Natural killer cell (primary cell): Measurements from ENCODE around the gene BCL11B. TPM values are rescaled to one million over a fixed set of nuclear protein-coding genes. Genes with fewer than 3 reads are reported as not detected.

ENCODE experiments used
- ATAC-seq, 3 donors: fragments of 150-1000 bp in 2 of 3; fragments of 200-7000 bp in 1 of 3; cut with Tn5 transposase; 1 replicate in 1 of 3; 2 replicates in 2 of 3; pipeline ENCODE4 v1.10.0; 2021; ENCODE audit warnings: mild to moderate bottlenecking in 2 of 3, moderate library complexity in 2 of 3
- DNase-seq, 2 donors: peaks; one replicate each; pipeline versions ENCODE4 v3.0.0 to v3.0.0-alpha.2; 2013 to 2021; ENCODE audit warnings: mixed read lengths in 1 of 2
- H3K27ac ChIP-seq: one replicate; pipeline ENCODE4 v1.5.1; 2013; ENCODE audit warnings: mild to moderate bottlenecking, low read length
- H3K27me3 ChIP-seq: one replicate; pipeline ENCODE4 v1.6.1; 2013; ENCODE audit warnings: low read length; ENCODE audit not compliant: control insufficient read depth, insufficient read depth
- H3K36me3 ChIP-seq: one replicate; pipeline ENCODE4 v1.6.1; 2013; ENCODE audit warnings: low read length; ENCODE audit not compliant: control insufficient read depth, insufficient read depth
- H3K4me1 ChIP-seq: one replicate; pipeline ENCODE4 v1.6.1; 2013; ENCODE audit warnings: low read length; ENCODE audit not compliant: control insufficient read depth, insufficient read depth
- H3K4me3 ChIP-seq: one replicate; pipeline ENCODE4 v1.5.1; 2013; ENCODE audit warnings: low read length
- H3K9me3 ChIP-seq: one replicate; pipeline ENCODE4 v1.6.1; 2013; ENCODE audit warnings: low read length; ENCODE audit not compliant: control insufficient read depth, insufficient read depth
- H3K27ac Mint-ChIP-seq, 2 donors: one replicate each; pipeline ENCODE4 v1.8.0; 2022; ENCODE audit warnings: mild to moderate bottlenecking in 2 of 2, mixed read lengths in 2 of 2, moderate library complexity in 1 of 2
- H3K27me3 Mint-ChIP-seq, 2 donors: one replicate each; pipeline ENCODE4 v1.8.0; 2022; ENCODE audit warnings: low read depth in 2 of 2, mixed read lengths in 2 of 2
- H3K36me3 Mint-ChIP-seq: one replicate; pipeline ENCODE4 v1.8.0; 2022; ENCODE audit warnings: mixed read lengths
- H3K4me1 Mint-ChIP-seq, 2 donors: one replicate each; pipeline ENCODE4 v1.8.0; 2022; ENCODE audit warnings: mixed read lengths in 2 of 2
- H3K4me3 Mint-ChIP-seq: one replicate; pipeline ENCODE4 v1.8.0; 2022; ENCODE audit warnings: mild to moderate bottlenecking, moderate library complexity, mixed read lengths
- H3K9me3 Mint-ChIP-seq, 2 donors: one replicate each; pipeline ENCODE4 v1.8.0; 2022; ENCODE audit warnings: mixed read lengths in 2 of 2
- CTCF ChIP-seq: fragments of 200-600 bp; IDR thresholded peaks from one replicate; pipeline ENCODE4 v1.8.0; 2022; ENCODE audit warnings: antibody characterized with exemption
- WGBS: methylation state at CpG from one replicate; pipeline ENCODE4 v1.1.7; 2013; ENCODE audit warnings: missing lambda C conversion rate; ENCODE audit not compliant: insufficient coverage; 5-methylcytosine and 5-hydroxymethylcytosine counted together
- intact Hi-C: fragments of 100-400 bp; cut with micrococcal nuclease; formaldehyde crosslinking; loops from one replicate; pipeline ENCODE4 v1.14.2; 2022
- total RNA-seq, 4 donors: library from RNA; stranded (reverse); fragments of 120-200 nt in 1 of 4; gene quantifications; one replicate each; pipeline versions ENCODE4 v1.2.3 to v1.2.4, GENCODE V29; 2013 to 2022

The BCL11B gene
- total RNA-seq, 3 donors from 2014 or later (not counting 1 experiment from before 2014, with no cell fraction given), result 43.5 to 61.5 (median 56.2) TPM

GRCh38 chr14:99157676-99158075, 114.3 kb downstream of the BCL11B start:
- intact Hi-C loops, result no loop called here
- Mint-ChIP-seq H3K27me3 (peaks cover 0 to 4% of the 10 kb centered on the region in 2 donors), H3K4me1 (peaks cover 7 to 12% of the 10 kb centered on the region in 2 donors), H3K27ac (no peak overlapping the region), H3K36me3 (no peaks in the 10 kb centered on the region), H3K9me3 (no peaks in the 10 kb centered on the region), H3K4me3 (no peak overlapping the region)
- DNase-seq, result peak in 1 of 2 donors; percentile 12
- Histone ChIP-seq H3K9me3 (no peaks in the 10 kb centered on the region), H3K27me3 (peaks cover 3% of the 10 kb centered on the region), H3K36me3 (no peaks in the 10 kb centered on the region), H3K27ac (no peak overlapping the region), H3K4me3 (no peak overlapping the region), H3K4me1 (no peaks in the 10 kb centered on the region)
- TF ChIP-seq CTCF, result no peak
- no peak for ATAC-seq
- 95% methylated on average over 8 of the region's 8 CpGs for WGBS

GRCh38 chr14:99157246-99157645, 114.8 kb downstream of the BCL11B start:
- no peak overlapping the region for H3K27ac Mint-ChIP-seq
- ATAC-seq, result no peak
- 97% methylated on average over 8 of the region's 8 CpGs for WGBS

GRCh38 chr14:99156814-99157213, 115.2 kb downstream of the BCL11B start:
- Histone ChIP-seq H3K27me3 (peaks cover 3% of the 10 kb centered on the region), H3K4me1 (no peaks in the 10 kb centered on the region), H3K9me3 (no peaks in the 10 kb centered on the region), H3K27ac (no peak overlapping the region), H3K36me3 (no peaks in the 10 kb centered on the region), H3K4me3 (no peak overlapping the region)
- no peak overlapping the region for H3K27ac Mint-ChIP-seq
- ATAC-seq (no peak), DNase-seq (no peak)
- no peaks in the 10 kb centered on the region for H3K36me3 Mint-ChIP-seq
- TF ChIP-seq CTCF, result no peak
- H3K4me1 Mint-ChIP-seq, result peaks cover 7 to 11% of the 10 kb centered on the region in 2 donors
- H3K27me3 Mint-ChIP-seq, result peaks cover 4 to 5% of the 10 kb centered on the region in 2 donors
- no peak overlapping the region for H3K4me3 Mint-ChIP-seq
- intact Hi-C loops, result no loop called here
- no peaks in the 10 kb centered on the region for H3K9me3 Mint-ChIP-seq
- 88% methylated on average over 4 of the region's 6 CpGs for WGBS

More at GRCh38 chr14:99157246-99157645, 114.8 kb downstream of the BCL11B start:
- Histone ChIP-seq H3K27ac (no peak overlapping the region), H3K4me1 (no peaks in the 10 kb centered on the region), H3K4me3 (no peak overlapping the region), H3K36me3 (no peaks in the 10 kb centered on the region), H3K9me3 (no peaks in the 10 kb centered on the region), H3K27me3 (peaks cover 3% of the 10 kb centered on the region)
- Mint-ChIP-seq H3K27me3 (peaks cover under 1 to 4% of the 10 kb centered on the region in 2 donors), H3K4me1 (peaks cover 7 to 12% of the 10 kb centered on the region in 2 donors), H3K9me3 (no peaks in the 10 kb centered on the region), H3K36me3 (no peaks in the 10 kb centered on the region), H3K4me3 (no peak overlapping the region)
- no peak for TF ChIP-seq CTCF
- intact Hi-C loops, result no loop called here
- DNase-seq, result no peak

- Mint-ChIP-seq H3K27me3 (peaks cover 4 to 5% of the 10 kb centered on the region in 2 donors), H3K4me1 (peaks cover 6 to 7% of the 10 kb centered on the region in 2 donors), H3K36me3 (no peaks in the 10 kb centered on the region), H3K4me3 (no peak overlapping the region), H3K9me3 (no peaks in the 10 kb centered on the region), H3K27ac (no peak overlapping the region)
- H3K4me3 ChIP-seq, result no peak overlapping the region
- ATAC-seq, result no peak
- no peaks in the 10 kb centered on the region for H3K9me3 ChIP-seq
- 89% methylated on average over 7 of the region's 7 CpGs for WGBS
- no peak for TF ChIP-seq CTCF
- no peak overlapping the region for H3K27ac ChIP-seq
- intact Hi-C loops, result no loop called here
- no peaks in the 10 kb centered on the region for H3K4me1 ChIP-seq
- no peaks in the 10 kb centered on the region for H3K36me3 ChIP-seq
- peaks cover 3% of the 10 kb centered on the region for H3K27me3 ChIP-seq
- no peak for DNase-seq
These were observed 115.9 kb downstream of the BCL11B start for GRCh38 chr14:99156090-99156425.
